GM18907 (cell line): ENCODE measurements around the gene ZNF512B.

Experiments used
- ATAC-seq: cut with Tn5 transposase; IDR thresholded peaks from one replicate; pipeline ENCODE4 v1.9.1; 2021; ENCODE audit warnings: mild to moderate bottlenecking, moderate library complexity; ENCODE audit not compliant: unreplicated experiment

Gene ZNF512B

GRCh38 chr20:63951398-63952209 is 18.1 kb downstream of the ZNF512B start:
- ATAC-seq: no peak

GRCh38 chr20:63950701-63951397 is 18.9 kb downstream of the ZNF512B start:
- ATAC-seq: no peak

GRCh38 chr20:63947638-63948456 is 21.9 kb downstream of the ZNF512B start:
- ATAC-seq: no peak

GRCh38 chr20:63946986-63947637 is 22.6 kb downstream of the ZNF512B start:
- no peak for ATAC-seq

DNA sequence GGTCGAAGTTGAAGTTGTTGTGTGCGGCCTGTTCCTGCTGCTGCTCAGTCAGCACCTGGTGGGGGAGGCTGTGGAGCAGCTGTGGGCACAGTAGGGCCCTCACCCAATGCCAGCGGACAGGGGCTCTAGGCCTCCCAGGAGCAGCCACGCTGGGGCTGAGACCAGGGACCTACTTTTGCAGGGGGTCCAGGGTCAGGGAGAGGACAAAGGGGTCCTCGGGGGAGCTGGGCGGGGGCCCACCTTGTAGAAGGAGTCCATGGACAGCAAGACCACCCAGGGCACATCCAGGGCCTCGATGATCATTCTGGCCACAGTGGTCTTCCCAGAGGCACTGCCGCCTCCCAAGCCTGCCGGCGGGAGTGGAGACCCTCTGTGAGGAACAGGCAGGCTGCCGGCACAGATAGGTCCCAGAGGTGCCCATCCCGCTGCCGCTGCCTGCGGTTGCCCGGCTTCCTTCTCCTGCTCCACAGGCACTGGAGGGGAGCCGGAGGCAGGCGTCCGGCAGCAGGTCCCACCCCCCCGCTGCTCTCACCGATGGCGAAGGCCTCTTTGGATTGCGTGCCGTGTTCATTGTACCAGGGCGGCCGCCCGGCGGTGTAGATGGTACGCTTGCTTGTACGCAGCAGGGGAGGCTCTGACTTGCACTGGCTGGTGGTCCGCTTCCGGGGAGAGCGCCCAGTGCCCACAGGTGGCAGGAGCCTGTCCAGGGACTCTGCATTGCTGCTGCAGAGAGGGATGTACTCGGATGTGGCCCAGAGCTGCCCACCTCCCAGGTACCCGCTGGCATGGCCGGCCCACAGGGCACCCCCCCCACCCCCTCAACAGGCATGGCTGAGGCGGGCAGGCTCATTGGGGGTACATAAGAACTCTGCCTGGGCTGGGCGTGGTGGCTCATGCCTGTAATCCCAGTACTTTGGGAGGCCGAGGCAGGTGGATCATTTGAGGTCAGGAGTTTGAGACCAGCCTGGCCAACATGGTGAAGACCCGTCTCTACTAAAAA is 23.5 kb downstream of the ZNF512B start:
- ATAC-seq: no peak

GRCh38 chr20:63945031-63945658 is 24.6 kb downstream of the ZNF512B start:
- ATAC-seq: no peak

DNA sequence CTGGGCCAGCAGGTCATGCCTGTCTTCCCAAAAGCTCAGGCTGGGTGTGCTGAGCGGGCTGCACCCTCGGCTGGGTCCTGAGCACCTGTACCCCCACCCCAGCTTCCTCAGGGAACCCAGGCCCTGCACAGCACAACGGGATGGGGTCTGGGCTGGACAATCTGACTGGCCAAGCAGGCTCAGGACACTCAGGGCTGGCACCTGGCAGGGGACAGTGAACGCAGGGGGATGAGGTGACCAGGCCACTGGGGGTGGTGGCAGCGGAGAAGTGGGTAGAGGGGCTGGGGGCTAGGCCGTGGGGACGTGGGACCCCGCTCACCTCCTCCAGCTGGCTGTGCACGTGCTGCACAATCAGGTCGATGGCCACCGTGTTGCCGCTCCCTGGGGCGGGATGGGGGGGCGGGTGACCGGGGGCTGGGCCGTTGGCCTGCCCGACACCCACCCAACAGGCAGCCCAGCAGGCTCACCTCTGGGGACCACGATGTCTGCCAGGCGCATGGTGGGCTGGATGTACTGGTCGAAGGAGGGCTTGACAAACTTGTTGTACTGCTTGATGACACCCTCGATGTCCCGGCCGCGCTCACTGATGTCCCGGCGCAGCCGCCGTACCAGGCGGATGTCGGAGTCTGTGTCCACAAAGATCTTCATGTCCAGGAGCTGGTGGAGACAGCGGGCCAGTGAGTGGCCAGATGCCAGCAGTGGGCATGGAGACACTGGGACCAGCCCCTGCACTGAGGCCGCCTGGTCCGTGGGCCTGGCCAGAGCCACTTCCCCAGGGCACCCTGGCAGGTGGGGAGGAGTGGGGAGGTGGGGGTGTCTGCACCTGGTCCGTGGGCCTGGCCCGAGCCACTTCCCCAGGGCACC is 25.4 kb downstream of the ZNF512B start:
- no peak for ATAC-seq

DNA sequence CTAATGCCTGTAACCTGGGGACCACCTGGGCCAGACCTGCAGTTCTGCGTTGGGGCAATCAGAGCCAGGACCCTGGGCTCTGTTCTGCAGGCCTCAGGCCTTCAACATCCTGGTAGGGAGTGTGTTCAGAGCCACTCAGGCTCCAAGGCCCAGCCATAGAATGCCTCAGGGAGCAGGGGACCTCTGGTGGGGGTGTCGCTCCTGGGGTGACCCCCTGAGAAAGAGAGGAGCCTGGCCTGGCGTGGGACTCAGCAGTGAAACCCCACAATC is 26.0 kb downstream of the ZNF512B start:
- ATAC-seq: no peak

DNA sequence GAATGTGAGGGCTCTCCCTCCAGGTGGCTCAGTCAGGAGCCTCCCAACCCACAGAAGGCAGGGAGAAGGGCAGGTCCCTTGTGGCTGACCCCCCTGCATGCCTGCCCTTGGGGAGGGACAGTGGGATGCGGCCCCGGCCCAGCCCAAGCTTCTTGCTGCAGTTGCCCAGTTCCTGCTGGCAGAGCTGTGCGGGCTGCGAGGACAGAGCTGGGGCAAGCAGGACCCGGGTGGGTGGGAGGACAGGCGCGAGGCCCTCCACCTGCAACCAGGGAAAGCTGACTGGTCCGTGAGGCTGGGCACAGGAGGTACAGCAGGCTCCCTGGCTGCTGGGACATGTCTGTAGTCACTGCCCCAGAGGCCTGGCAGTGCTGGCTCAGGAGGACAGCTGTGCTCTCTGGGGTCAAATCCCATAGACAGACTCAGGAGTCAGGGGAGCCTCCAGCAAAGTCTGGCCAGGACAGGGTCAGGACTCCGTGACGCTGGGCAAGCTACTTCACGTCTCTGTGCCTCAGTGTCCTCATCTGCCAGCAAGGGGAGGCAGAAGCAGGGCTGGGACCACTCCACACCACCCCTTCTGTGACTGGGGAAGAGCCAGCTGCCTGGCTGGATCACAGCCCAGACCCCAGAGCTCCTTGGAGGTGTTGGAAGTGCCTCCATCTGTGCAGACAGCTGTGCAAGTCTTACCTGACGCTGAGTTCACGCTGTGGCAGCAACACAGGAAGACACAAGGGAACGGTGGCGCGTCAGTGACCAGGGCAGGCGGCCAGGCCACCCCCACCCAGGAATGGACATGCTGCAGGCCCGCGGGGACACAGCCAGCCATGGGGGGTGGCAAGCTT is 26.5 kb downstream of the ZNF512B start:
- no peak for ATAC-seq

DNA sequence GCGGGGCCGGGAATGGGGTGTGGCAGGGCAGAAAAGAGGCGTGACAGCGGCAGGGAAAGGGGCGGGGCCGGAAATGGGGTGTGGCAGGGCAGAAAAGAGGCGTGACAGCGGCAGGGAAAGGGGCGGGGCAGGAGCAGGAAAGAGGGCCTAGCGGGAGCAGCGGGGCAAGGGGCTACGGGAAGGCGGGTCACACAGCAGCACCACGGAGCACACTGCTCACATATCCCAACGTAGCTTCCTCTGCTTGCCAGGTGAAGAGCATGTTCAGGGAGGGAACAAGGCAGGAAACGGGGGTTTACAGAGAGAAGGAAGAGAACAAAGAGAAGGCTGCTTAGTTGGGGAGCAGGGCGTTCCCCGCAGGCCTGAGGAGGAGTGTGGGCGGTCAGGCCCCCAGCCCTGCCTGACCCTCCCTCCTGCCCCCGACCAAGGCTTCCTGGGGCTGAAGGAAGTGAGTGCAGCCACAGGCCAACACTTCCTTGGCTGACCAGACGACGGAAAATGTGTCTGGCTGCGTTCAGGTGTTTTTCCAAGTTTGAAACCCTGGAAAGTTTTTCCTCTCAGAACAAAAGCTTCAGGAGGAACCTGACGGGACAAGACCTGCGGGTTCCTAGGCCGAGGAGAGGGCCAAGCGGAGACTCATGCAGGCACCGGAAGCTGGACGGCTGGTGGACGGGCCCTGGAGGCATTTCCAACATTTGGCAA is 27.3 kb downstream of the ZNF512B start:
- ATAC-seq: no peak

GRCh38 chr20:63941282-63942081 is 28.2 kb downstream of the ZNF512B start:
- no peak for ATAC-seq

GRCh38 chr20:63940472-63941266 is 29.1 kb downstream of the ZNF512B start:
- no peak for ATAC-seq

- ATAC-seq: no peak
These were observed 29.7 kb downstream of the ZNF512B start for GRCh38 chr20:63940071-63940471.

DNA sequence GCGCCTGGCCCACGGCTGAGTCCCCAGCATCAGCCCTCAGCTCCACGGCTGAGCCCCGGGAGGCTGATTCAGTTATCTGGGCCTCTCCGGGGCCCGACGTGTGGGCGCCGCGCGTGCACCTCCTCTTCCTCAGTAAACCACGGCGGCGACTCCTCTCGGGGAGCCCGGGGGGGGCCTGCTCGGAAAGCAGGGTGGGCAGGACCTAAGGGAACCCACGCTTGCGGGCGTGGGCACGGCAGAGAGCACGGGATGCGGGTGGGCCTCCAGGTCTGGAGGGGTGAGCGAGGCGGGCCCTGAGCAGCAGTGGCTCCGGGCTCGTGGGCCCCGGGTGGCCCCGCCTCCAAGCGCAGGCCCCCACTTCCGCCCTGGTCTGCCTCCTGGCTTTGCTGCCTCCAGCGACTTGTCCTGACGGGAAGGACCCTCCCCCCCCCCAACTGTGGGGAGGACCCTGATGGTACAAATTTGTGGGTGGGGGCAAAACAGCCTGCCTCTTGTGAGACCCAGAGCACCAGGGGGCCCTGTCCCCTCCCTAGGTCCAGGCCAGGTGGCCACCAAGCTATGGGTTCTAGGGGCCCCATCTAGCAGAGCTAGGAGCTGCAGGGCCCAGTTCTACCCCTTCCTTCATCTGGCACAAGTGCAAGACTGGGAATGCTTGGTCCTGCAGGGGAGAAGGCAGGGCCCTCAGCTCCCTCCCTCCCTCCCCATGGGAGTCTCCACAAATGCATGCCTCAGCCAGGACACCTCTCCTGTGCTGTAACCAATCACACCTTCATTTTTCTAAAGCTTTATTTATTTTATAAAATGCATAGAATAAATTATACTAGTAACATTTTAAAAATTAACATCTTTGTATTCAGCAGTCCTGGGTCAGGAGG is 30.4 kb downstream of the ZNF512B start:
- ATAC-seq: no peak

DNA sequence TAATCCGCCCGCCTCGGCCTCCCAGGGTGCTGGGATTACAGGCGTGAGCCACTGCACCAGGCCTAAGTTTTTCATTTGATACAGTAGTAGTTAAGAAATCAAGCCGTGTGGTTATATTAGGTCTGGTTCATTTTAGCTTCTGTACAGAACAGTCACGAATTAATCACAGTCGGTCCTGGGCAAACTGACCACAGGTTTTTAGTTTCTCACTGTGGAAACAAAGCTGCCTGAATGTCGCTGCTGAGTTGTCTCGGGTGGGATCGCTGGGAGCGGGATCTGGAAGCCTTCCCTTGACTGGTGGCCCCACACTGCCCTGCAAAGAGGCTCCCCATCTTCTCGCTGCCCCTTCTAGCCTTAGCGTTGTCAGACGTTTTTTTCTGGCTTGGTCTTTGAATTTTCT is 32.1 kb downstream of the ZNF512B start:
- ATAC-seq: no peak
